SK-N-SH (cell line): ENCODE measurements around the gene CDHR4. TPM values are rescaled to one million over a fixed set of nuclear protein-coding genes. Genes with fewer than 3 reads are reported as not detected.

Source experiments
- CTCF ChIA-PET: fragments of 300-600, 350-600 bp; formaldehyde crosslinking; extraction: SDS; loops from one replicate; lab custom pipeline; 2021; lab: Yijun Ruan, JAX
- POLR2A ChIA-PET: fragments of 350-600 bp; sonication (Branson Sonifier 250); formaldehyde crosslinking; extraction: SDS; loops from one replicate; lab custom pipeline; 2020; ENCODE audit warnings: antibody characterized with exemption, inconsistent platforms; lab: Yijun Ruan, JAX
- DNase-seq: peaks from one replicate; pipeline ENCODE4 v3.0.0; 2012
- H2AFZ ChIP-seq: fragments of 200-600 bp; sonication (generic); 2 replicates; pipeline ENCODE4 v1.8.1; 2016; ENCODE audit warnings: antibody characterized with exemption, mild to moderate bottlenecking, low read depth
- H3F3A ChIP-seq: fragments of 200-600 bp; sonication (generic); replicated peaks from 2 replicates; pipeline ENCODE3; 2016; ENCODE audit warnings: antibody characterized with exemption, mild to moderate bottlenecking; ENCODE audit not compliant: insufficient read depth
- H3K27ac ChIP-seq, 2 experiments: fragments of 200-500 bp in 1 of 2; fragments of 200-600 bp in 1 of 2; sonication (Bioruptor generic) in 1 of 2; sonication (generic), shearing (Covaris generic) in 1 of 2; 2 replicates each; pipeline versions ENCODE4 v1.5.1 to v1.6.1; 2014 to 2016; ENCODE audit warnings: low read depth in 2 of 2, inconsistent platforms in 1 of 2, low read length in 1 of 2, mild to moderate bottlenecking in 1 of 2, mixed read lengths in 1 of 2
- H3K27me3 ChIP-seq: fragments of 200-600 bp; sonication (generic), shearing (Covaris generic); 2 replicates; pipeline ENCODE4 v1.6.1; 2016; ENCODE audit warnings: mixed run types; ENCODE audit not compliant: insufficient read depth
- H3K36me3 ChIP-seq, 2 experiments: fragments of 200-500 bp in 1 of 2; fragments of 200-600 bp in 1 of 2; sonication (Bioruptor generic) in 1 of 2; sonication (generic) in 1 of 2; replicated peaks in 1 of 2; 2 replicates each; pipeline versions ENCODE3 to v1.5.1; 2014 to 2016; ENCODE audit warnings: low read length in 1 of 2, mild to moderate bottlenecking in 1 of 2; ENCODE audit not compliant: insufficient read depth in 2 of 2, control insufficient read depth in 1 of 2
- H3K4me1 ChIP-seq, 2 experiments: fragments of 200-500 bp in 1 of 2; fragments of 200-600 bp in 1 of 2; sonication (Bioruptor generic) in 1 of 2; sonication (generic), shearing (Covaris generic) in 1 of 2; 2 replicates each; pipeline versions ENCODE4 v1.5.1 to v1.6.1; 2014 to 2016; ENCODE audit warnings: low read depth in 1 of 2, low read length in 1 of 2, mixed run types in 1 of 2; ENCODE audit not compliant: insufficient read depth in 2 of 2, control insufficient read depth in 1 of 2
- H3K4me2 ChIP-seq: fragments of 200-600 bp; sonication (generic), shearing (Covaris generic); 2 replicates; pipeline ENCODE4 v1.6.1; 2017; ENCODE audit warnings: mixed run types
- H3K4me3 ChIP-seq, 2 experiments: fragments of 200-500 bp in 1 of 2; fragments of 200-600 bp in 1 of 2; sonication (Bioruptor generic) in 1 of 2; sonication (generic), shearing (Covaris generic) in 1 of 2; 2 replicates each; pipeline versions ENCODE4 v1.5.1 to v1.8.1; 2014 to 2016; ENCODE audit warnings: low read depth in 2 of 2, inconsistent platforms in 1 of 2, low read length in 1 of 2, mild to moderate bottlenecking in 1 of 2, mixed read lengths in 1 of 2, moderate library complexity in 1 of 2
- H3K79me2 ChIP-seq: fragments of 200-600 bp; sonication (generic); 2 replicates; pipeline ENCODE4 v1.8.1; 2017; ENCODE audit warnings: mild to moderate bottlenecking; ENCODE audit not compliant: insufficient read depth
- H3K9ac ChIP-seq: fragments of 200-600 bp; sonication (generic); 2 replicates; pipeline ENCODE4 v1.6.1; 2017; ENCODE audit warnings: mixed run types
- H3K9me2 ChIP-seq: fragments of 200-600 bp; sonication (generic); 2 replicates; pipeline ENCODE4 v1.6.1; 2017; ENCODE audit warnings: mixed run types
- H3K9me3 ChIP-seq: fragments of 200-600 bp; sonication (generic); 2 replicates; pipeline ENCODE4 v1.6.1; 2017; ENCODE audit warnings: mixed run types, mild to moderate bottlenecking, moderate library complexity
- H4K20me1 ChIP-seq: fragments of 200-600 bp; sonication (generic); 2 replicates; pipeline ENCODE4 v1.6.1; 2017; ENCODE audit warnings: mild to moderate bottlenecking, mixed run types; ENCODE audit not compliant: insufficient read depth
- CHD2 ChIP-seq: fragments of 150-350 bp; IDR thresholded peaks from 2 replicates; pipeline ENCODE4 v1.6.1; 2018; ENCODE audit warnings: low read length; ENCODE audit not compliant: partially characterized antibody
- ELF1 ChIP-seq: IDR thresholded peaks from 2 replicates; pipeline ENCODE4 v1.4.0; 2012
- FOSL2 ChIP-seq: IDR thresholded peaks from 2 replicates; pipeline ENCODE4 v1.4.0; 2012; ENCODE audit warnings: low read depth, mild to moderate bottlenecking, moderate library complexity, borderline replicate concordance
- FOXJ3 ChIP-seq: sonication (generic); formaldehyde crosslinking; IDR thresholded peaks from 2 replicates; pipeline ENCODE4 v1.5.1; 2020; ENCODE audit warnings: mild to moderate bottlenecking, missing genetic modification reagents
- FOXM1 ChIP-seq: IDR thresholded peaks from 2 replicates; pipeline ENCODE4 v1.4.0; 2012; ENCODE audit warnings: low read depth, mild to moderate bottlenecking
- GABPA ChIP-seq: IDR thresholded peaks from 2 replicates; pipeline ENCODE4 v1.4.0; 2012; ENCODE audit warnings: low read depth, mild to moderate bottlenecking
- GATA2 ChIP-seq: sonication (generic); formaldehyde crosslinking; IDR thresholded peaks from 2 replicates; pipeline ENCODE4 v1.5.0; 2020; ENCODE audit warnings: mild to moderate bottlenecking, missing genetic modification reagents
- IRF3 ChIP-seq: fragments of 150-350 bp; IDR thresholded peaks from 2 replicates; pipeline ENCODE4 v1.6.1; 2016; ENCODE audit warnings: mild to moderate bottlenecking, low read depth, low read length
- MXI1 ChIP-seq: IDR thresholded peaks from 2 replicates; pipeline ENCODE4 v1.6.1; 2012; ENCODE audit warnings: mild to moderate bottlenecking, low read depth, low read length, improper control_type of control experiment
- RAD21 ChIP-seq: IDR thresholded peaks from 2 replicates; pipeline ENCODE4 v1.6.1; 2012; ENCODE audit warnings: mild to moderate bottlenecking, low read length
- RCOR1 ChIP-seq: fragments of 150-350 bp; IDR thresholded peaks from 2 replicates; pipeline ENCODE4 v1.6.1; 2017; ENCODE audit warnings: antibody characterized with exemption, low read length
- REST ChIP-seq: IDR thresholded peaks from 2 replicates; pipeline ENCODE4 v1.6.1; 2012; ENCODE audit warnings: mild to moderate bottlenecking, low read depth, low read length, moderate library complexity
- RFX5 ChIP-seq: IDR thresholded peaks from 2 replicates; pipeline ENCODE4 v1.6.1; 2012; ENCODE audit warnings: mild to moderate bottlenecking, improper control_type of control experiment, low read length
- RXRA ChIP-seq: IDR thresholded peaks from 2 replicates; pipeline ENCODE4 v1.4.0; 2012; ENCODE audit warnings: low read depth, mild to moderate bottlenecking, borderline replicate concordance
- SIN3A ChIP-seq: IDR thresholded peaks from 2 replicates; pipeline ENCODE4 v1.6.1; 2012; ENCODE audit warnings: low read depth, mild to moderate bottlenecking, low read length, moderate library complexity, borderline replicate concordance
- TEAD4 ChIP-seq: IDR thresholded peaks from 2 replicates; pipeline ENCODE4 v1.4.0; 2012; ENCODE audit warnings: mild to moderate bottlenecking, borderline replicate concordance; ENCODE audit not compliant: insufficient read depth
- USF1 ChIP-seq: IDR thresholded peaks from 2 replicates; pipeline ENCODE4 v1.4.0; 2012; ENCODE audit warnings: low read depth, borderline replicate concordance
- USF2 ChIP-seq: fragments of 150-350 bp; IDR thresholded peaks from 2 replicates; pipeline ENCODE4 v1.6.1; 2017; ENCODE audit warnings: antibody characterized with exemption, low read length, low read depth, borderline replicate concordance
- ZBTB33 ChIP-seq: IDR thresholded peaks from 2 replicates; pipeline ENCODE4 v1.4.0; 2012; ENCODE audit warnings: low read depth, borderline replicate concordance
- WGBS: methylation state at CpG from one replicate; pipeline ENCODE4 v1.1.6; 2017; ENCODE audit warnings: low lambda C conversion rate; 5-methylcytosine and 5-hydroxymethylcytosine counted together
- polyA plus RNA-seq, 3 experiments: library from polyadenylated mRNA; depleted of rRNA; stranded (reverse); fragments of >200 nt; gene quantifications; 2 replicates each; pipeline ENCODE4 v1.2.3, GENCODE V29; 2012

The CDHR4 gene
- polyA plus RNA-seq, 1 of the 3 experiments (the other 2 are of a cell fraction), result 0.07 TPM

- POLR2A ChIA-PET, result no interaction called here
- Histone ChIP-seq H3F3A (no peaks in the 10 kb centered on the region), H3K27ac (no peak overlapping the region), H3K9ac (no peak overlapping the region), H3K4me2 (no peak overlapping the region), H3K4me3 (no peak overlapping the region), H3K9me2 (0 out of 2 replicates have a peak, but pooled peaks cover 2% of the 10 kb centered on the region), H3K4me1 (no peaks in the 10 kb centered on the region), H4K20me1 (peaks cover 74% of the 10 kb centered on the region), H3K79me2 (peaks cover 97% of the 10 kb centered on the region), H3K36me3 (peaks cover 0 to 3% of the 10 kb centered on the region in 2 experiments), H2AFZ (no peak overlapping the region), H3K27me3 (no peaks in the 10 kb centered on the region), H3K9me3 (no peaks in the 10 kb centered on the region)
- CTCF ChIA-PET, result no interaction called here
- TF ChIP-seq FOXM1, result no peak
- TF ChIP-seq TEAD4, result no peak
- no peak for TF ChIP-seq RCOR1
- no peak for TF ChIP-seq RXRA
- no peak for TF ChIP-seq ELF1
- no peak for TF ChIP-seq USF1
- TF ChIP-seq MXI1, result no peak
- no peak for TF ChIP-seq GABPA
- no peak for TF ChIP-seq ZBTB33
- no peak for TF ChIP-seq USF2
- TF ChIP-seq REST, result no peak
- TF ChIP-seq RAD21, result no peak
- TF ChIP-seq SIN3A, result no peak
- no peak for TF ChIP-seq CHD2
- TF ChIP-seq FOSL2, result no peak
- no peak for TF ChIP-seq IRF3
- no peak for TF ChIP-seq RFX5
- no peak for TF ChIP-seq FOXJ3
- TF ChIP-seq GATA2 (CRISPR knock-in tag), result no peak
- no peak for DNase-seq
- 86% methylated on average over 2 of the region's 2 CpGs for WGBS
Observed at GRCh38 chr3:49757197-49757596, 42.5 kb downstream of the CDHR4 start.
